ENCODE results near the gene ATP5IF1. TPM values are rescaled to one million over a fixed set of nuclear protein-coding genes. Genes with fewer than 3 reads are reported as not detected.
A peak's percentile ranks its signal among the peaks of the same experiment; 100 is the strongest.

ATP5IF1 gene
- total and polyA plus RNA-seq, 10 of the 15 experiments (the other 5 are each of a cell fraction or from before 2014, with no cell fraction given): 253 to 1,210 (median 418) TPM

GRCh38 chr1:28246427-28246832 lies 10.5 kb downstream of the ATP5IF1 start (continued):
- TF ChIP-seq RAD51 (IDR thresholded peaks at IDR 0.05): 0 out of 2 replicates have a peak, but pooled peaks have one; percentile 22
- 0 out of 2 replicates have a peak, but pooled peaks have one; percentile 13 for TF ChIP-seq GABPA (IDR thresholded peaks at IDR 0.05; ENCODE audit: low read depth)
- TF ChIP-seq, protein P1, sequence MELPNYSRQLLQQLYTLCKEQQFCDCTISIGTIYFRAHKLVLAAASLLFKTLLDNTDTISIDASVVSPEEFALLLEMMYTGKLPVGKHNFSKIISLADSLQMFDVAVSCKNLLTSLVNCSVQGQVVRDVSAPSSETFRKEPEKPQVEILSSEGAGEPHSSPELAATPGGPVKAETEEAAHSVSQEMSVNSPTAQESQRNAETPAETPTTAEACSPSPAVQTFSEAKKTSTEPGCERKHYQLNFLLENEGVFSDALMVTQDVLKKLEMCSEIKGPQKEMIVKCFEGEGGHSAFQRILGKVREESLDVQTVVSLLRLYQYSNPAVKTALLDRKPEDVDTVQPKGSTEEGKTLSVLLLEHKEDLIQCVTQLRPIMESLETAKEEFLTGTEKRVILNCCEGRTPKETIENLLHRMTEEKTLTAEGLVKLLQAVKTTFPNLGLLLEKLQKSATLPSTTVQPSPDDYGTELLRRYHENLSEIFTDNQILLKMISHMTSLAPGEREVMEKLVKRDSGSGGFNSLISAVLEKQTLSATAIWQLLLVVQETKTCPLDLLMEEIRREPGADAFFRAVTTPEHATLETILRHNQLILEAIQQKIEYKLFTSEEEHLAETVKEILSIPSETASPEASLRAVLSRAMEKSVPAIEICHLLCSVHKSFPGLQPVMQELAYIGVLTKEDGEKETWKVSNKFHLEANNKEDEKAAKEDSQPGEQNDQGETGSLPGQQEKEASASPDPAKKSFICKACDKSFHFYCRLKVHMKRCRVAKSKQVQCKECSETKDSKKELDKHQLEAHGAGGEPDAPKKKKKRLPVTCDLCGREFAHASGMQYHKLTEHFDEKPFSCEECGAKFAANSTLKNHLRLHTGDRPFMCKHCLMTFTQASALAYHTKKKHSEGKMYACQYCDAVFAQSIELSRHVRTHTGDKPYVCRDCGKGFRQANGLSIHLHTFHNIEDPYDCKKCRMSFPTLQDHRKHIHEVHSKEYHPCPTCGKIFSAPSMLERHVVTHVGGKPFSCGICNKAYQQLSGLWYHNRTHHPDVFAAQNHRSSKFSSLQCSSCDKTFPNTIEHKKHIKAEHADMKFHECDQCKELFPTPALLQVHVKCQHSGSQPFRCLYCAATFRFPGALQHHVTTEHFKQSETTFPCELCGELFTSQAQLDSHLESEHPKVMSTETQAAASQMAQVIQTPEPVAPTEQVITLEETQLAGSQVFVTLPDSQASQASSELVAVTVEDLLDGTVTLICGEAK (IDR thresholded peaks at IDR 0.05; ENCODE audit: borderline replicate concordance): no peak
- peak; percentile 70; the same call in 1 of the 2 replicates for TF ChIP-seq MLLT1 (IDR thresholded peaks at IDR 0.05)
- TF ChIP-seq, protein P2, sequence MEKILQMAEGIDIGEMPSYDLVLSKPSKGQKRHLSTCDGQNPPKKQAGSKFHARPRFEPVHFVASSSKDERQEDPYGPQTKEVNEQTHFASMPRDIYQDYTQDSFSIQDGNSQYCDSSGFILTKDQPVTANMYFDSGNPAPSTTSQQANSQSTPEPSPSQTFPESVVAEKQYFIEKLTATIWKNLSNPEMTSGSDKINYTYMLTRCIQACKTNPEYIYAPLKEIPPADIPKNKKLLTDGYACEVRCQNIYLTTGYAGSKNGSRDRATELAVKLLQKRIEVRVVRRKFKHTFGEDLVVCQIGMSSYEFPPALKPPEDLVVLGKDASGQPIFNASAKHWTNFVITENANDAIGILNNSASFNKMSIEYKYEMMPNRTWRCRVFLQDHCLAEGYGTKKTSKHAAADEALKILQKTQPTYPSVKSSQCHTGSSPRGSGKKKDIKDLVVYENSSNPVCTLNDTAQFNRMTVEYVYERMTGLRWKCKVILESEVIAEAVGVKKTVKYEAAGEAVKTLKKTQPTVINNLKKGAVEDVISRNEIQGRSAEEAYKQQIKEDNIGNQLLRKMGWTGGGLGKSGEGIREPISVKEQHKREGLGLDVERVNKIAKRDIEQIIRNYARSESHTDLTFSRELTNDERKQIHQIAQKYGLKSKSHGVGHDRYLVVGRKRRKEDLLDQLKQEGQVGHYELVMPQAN (conservative IDR thresholded peaks at IDR 0.05): no peak
- no peak for TF ChIP-seq NFYB (IDR thresholded peaks at IDR 0.05; ENCODE audit: insufficient read depth, low read depth, low read length)
- TF ChIP-seq MXI1 (IDR thresholded peaks at IDR 0.05; ENCODE audit: low read depth, low read length): no peak
- no peak for TF ChIP-seq KAT2A (conservative IDR thresholded peaks at IDR 0.05; ENCODE audit: control insufficient read depth, low read depth, low read length)
- TF ChIP-seq NFXL1 (IDR thresholded peaks at IDR 0.05; ENCODE audit: borderline replicate concordance): no peak
- no peak for TF ChIP-seq KLF5 (IDR thresholded peaks at IDR 0.05; ENCODE audit: partially characterized antibody)
- 0 out of 2 replicates have a peak, but pooled peaks have one; percentile 11 for TF ChIP-seq NBN (IDR thresholded peaks at IDR 0.05)
- TF ChIP-seq RB1 (IDR thresholded peaks at IDR 0.05; ENCODE audit: borderline replicate concordance): no peak
- peak in 1 of 2 experiments; percentile 14; a peak in 1 of 4 replicates for TF ChIP-seq ETV6 (conservative IDR thresholded peaks at IDR 0.05 in 1 of 2, IDR thresholded peaks at IDR 0.05 in 1 of 2; ENCODE audit: borderline replicate concordance in 1 of 2, low read depth in 1 of 2)
